Activated T-cell treated with anti-CD3 and anti-CD28 coated beads, Interleukin-2, amount 50 U/mL, for 24 hours (primary cell): ENCODE results near the gene CPA5.
A peak's percentile ranks its signal among the peaks of the same experiment; 100 is the strongest.

Experiments
- DNase-seq: peaks from one replicate; pipeline ENCODE4 v3.0.0-alpha.2; 2020
- H3K27ac Mint-ChIP-seq: 2 replicates; pipeline ENCODE4 v1.8.0; 2020; ENCODE audit warnings: mild to moderate bottlenecking, mixed read lengths
- H3K27me3 Mint-ChIP-seq: 2 replicates; pipeline ENCODE4 v1.8.0; 2020; ENCODE audit warnings: mixed read lengths
- H3K36me3 Mint-ChIP-seq: 2 replicates; pipeline ENCODE4 v1.8.0; 2020; ENCODE audit warnings: low read depth, mixed read lengths
- H3K4me1 Mint-ChIP-seq: 2 replicates; pipeline ENCODE4 v1.8.0; 2020; ENCODE audit warnings: low read depth, mixed read lengths
- H3K4me3 Mint-ChIP-seq: 2 replicates; pipeline ENCODE4 v1.8.0; 2020; ENCODE audit warnings: mild to moderate bottlenecking, moderate library complexity, mixed read lengths
- H3K9me3 Mint-ChIP-seq: 2 replicates; pipeline ENCODE4 v1.8.0; 2020; ENCODE audit warnings: mixed read lengths

CPA5 gene

GRCh38 chr7:130401578-130401977, 57.0 kb downstream of the CPA5 start:
- Mint-ChIP-seq H3K27ac (no peak overlapping the region), H3K36me3 (peaks cover 62% of the 10 kb centered on the region), H3K4me1 (no peaks in the 10 kb centered on the region), H3K4me3 (no peak overlapping the region), H3K9me3 (no peaks in the 10 kb centered on the region), H3K27me3 (no peaks in the 10 kb centered on the region)
- DNase-seq, result no peak

- H3K9me3 Mint-ChIP-seq, result no peaks in the 10 kb centered on the region
Observed at GRCh38 chr7:130405003-130405402, 60.4 kb downstream of the CPA5 start.

GRCh38 chr7:130409067-130409711, 64.6 kb downstream of the CPA5 start:
- H3K27ac Mint-ChIP-seq, result peak overlapping the region; percentile 22
- H3K27me3 Mint-ChIP-seq, result no peaks in the 10 kb centered on the region
- H3K4me1 Mint-ChIP-seq, result peaks cover 37% of the 10 kb centered on the region
- no peak overlapping the region for H3K4me3 Mint-ChIP-seq
- no peaks in the 10 kb centered on the region for H3K9me3 Mint-ChIP-seq
- no peak for DNase-seq
- peaks cover 21% of the 10 kb centered on the region for H3K36me3 Mint-ChIP-seq

More at GRCh38 chr7:130405003-130405402, 60.4 kb downstream of the CPA5 start:
- H3K36me3 Mint-ChIP-seq, result peaks cover 42% of the 10 kb centered on the region
- H3K27ac Mint-ChIP-seq, result no peak overlapping the region
- peaks cover 6% of the 10 kb centered on the region for H3K4me1 Mint-ChIP-seq
- DNase-seq, result no peak
- H3K4me3 Mint-ChIP-seq, result no peak overlapping the region
- H3K27me3 Mint-ChIP-seq, result no peaks in the 10 kb centered on the region

- peaks cover 42% of the 10 kb centered on the region for H3K4me1 Mint-ChIP-seq
- no peak overlapping the region for H3K4me3 Mint-ChIP-seq
- no peaks in the 10 kb centered on the region for H3K9me3 Mint-ChIP-seq
- H3K27me3 Mint-ChIP-seq, result no peaks in the 10 kb centered on the region
- H3K36me3 Mint-ChIP-seq, result peaks cover 20% of the 10 kb centered on the region
- peak overlapping the region; percentile 22 for H3K27ac Mint-ChIP-seq
- no peak for DNase-seq
Observed at GRCh38 chr7:130409712-130410072, 65.1 kb downstream of the CPA5 start.

GRCh38 chr7:130410868-130411541, 66.4 kb downstream of the CPA5 start:
- DNase-seq, result no peak
- Mint-ChIP-seq H3K9me3 (no peaks in the 10 kb centered on the region), H3K36me3 (peaks cover 20% of the 10 kb centered on the region), H3K27me3 (no peaks in the 10 kb centered on the region), H3K27ac (peak overlapping the region; percentile 11), H3K4me3 (no peak overlapping the region), H3K4me1 (peaks cover 53% of the 10 kb centered on the region)

GRCh38 chr7:130413201-130413600, 68.6 kb downstream of the CPA5 start:
- H3K36me3 Mint-ChIP-seq, result peaks cover 19% of the 10 kb centered on the region
- no peak overlapping the region for H3K27ac Mint-ChIP-seq
- no peak for DNase-seq
- H3K9me3 Mint-ChIP-seq, result no peaks in the 10 kb centered on the region
- no peaks in the 10 kb centered on the region for H3K27me3 Mint-ChIP-seq
- no peak overlapping the region for H3K4me3 Mint-ChIP-seq
- peaks cover 75% of the 10 kb centered on the region for H3K4me1 Mint-ChIP-seq

GRCh38 chr7:130415006-130415405, 70.4 kb downstream of the CPA5 start:
- DNase-seq, result no peak
- no peak overlapping the region for H3K4me3 Mint-ChIP-seq
- no peaks in the 10 kb centered on the region for H3K27me3 Mint-ChIP-seq
- peaks cover 13% of the 10 kb centered on the region for H3K36me3 Mint-ChIP-seq
- H3K4me1 Mint-ChIP-seq, result peaks cover 87% of the 10 kb centered on the region
- H3K9me3 Mint-ChIP-seq, result no peaks in the 10 kb centered on the region
- H3K27ac Mint-ChIP-seq, result peak overlapping the region; percentile 57

GRCh38 chr7:130417213-130417612, 72.6 kb downstream of the CPA5 start:
- H3K27me3 Mint-ChIP-seq, result no peaks in the 10 kb centered on the region
- H3K4me1 Mint-ChIP-seq, result peaks cover 84% of the 10 kb centered on the region
- DNase-seq, result no peak
- H3K4me3 Mint-ChIP-seq, result peak overlapping the region; percentile 52
- H3K27ac Mint-ChIP-seq, result peak overlapping the region; percentile 82
- H3K9me3 Mint-ChIP-seq, result no peaks in the 10 kb centered on the region
- peaks cover 2% of the 10 kb centered on the region for H3K36me3 Mint-ChIP-seq

- Mint-ChIP-seq H3K4me1 (peaks cover 87% of the 10 kb centered on the region), H3K27ac (peak overlapping the region; percentile 74), H3K36me3 (peaks cover 2% of the 10 kb centered on the region), H3K4me3 (no peak overlapping the region), H3K27me3 (no peaks in the 10 kb centered on the region), H3K9me3 (no peaks in the 10 kb centered on the region)
- no peak for DNase-seq
Observed at GRCh38 chr7:130418306-130418705, 73.7 kb downstream of the CPA5 start.
